GM12878 (cell line): Measurements from ENCODE around the gene NECTIN1. TPM values are rescaled to one million over a fixed set of nuclear protein-coding genes. Genes with fewer than 3 reads are reported as not detected.

Experiments used
- ATAC-seq: fragments of 200-7000 bp; cut with Tn5 transposase; 3 replicates; pipeline ENCODE4 v1.9.1; 2020; ENCODE audit warnings: mild to moderate bottlenecking, moderate library complexity
- BruUV-seq: library from RNA; stranded (reverse); fragments of 400-500 nt; replicated peaks from 2 replicates; lab custom pipeline; 2021; lab: Mats Ljungman, UMichigan
- CTCF ChIA-PET: fragments of 300-600 bp; sonication (Branson Sonifier 250); formaldehyde crosslinking; extraction: SDS; loops from one replicate; lab custom pipeline; 2021; ENCODE audit warnings: inconsistent platforms; lab: Yijun Ruan, JAX
- POLR2A ChIA-PET: fragments of 350-600 bp; formaldehyde crosslinking; extraction: SDS; loops from one replicate; lab custom pipeline; 2021; ENCODE audit warnings: inconsistent platforms; lab: Charles Lee
- RAD21 ChIA-PET: fragments of 300-600 bp; sonication (Branson Sonifier 250); formaldehyde crosslinking; loops from one replicate; lab custom pipeline; 2023; ENCODE audit warnings: antibody characterized with exemption; ENCODE audit not compliant: unreplicated experiment; lab: Charles Lee
- SMC1A ChIA-PET: fragments of 300-600 bp; sonication (Branson Sonifier 250); formaldehyde crosslinking; loops from one replicate; lab custom pipeline; 2023; ENCODE audit not compliant: unreplicated experiment, uncharacterized antibody; lab: Charles Lee
- DNase-seq: peaks from one replicate; pipeline ENCODE4 v3.0.0-alpha.2; 2011; ENCODE audit warnings: low read depth, low spot score
- FAIRE-seq: peaks from 3 replicates; lab custom pipeline; 2011; peaks lifted over from hg19 to GRCh38; lab: Jason Lieb, UNC
- H2AFZ ChIP-seq: 2 replicates; pipeline ENCODE4 v1.6.0; 2011; ENCODE audit warnings: low read depth, low read length, control low read depth; ENCODE audit not compliant: control insufficient read depth
- H3K27ac ChIP-seq: 2 replicates; pipeline ENCODE4 v1.5.1; 2011; ENCODE audit warnings: control low read depth; ENCODE audit not compliant: control insufficient read depth, insufficient read depth
- H3K27me3 ChIP-seq, 2 experiments: replicated peaks in 1 of 2; 2 replicates each; pipeline versions ENCODE4 v1.6.0 to v1.6.1; 2011; ENCODE audit warnings: low read length in 1 of 2; ENCODE audit not compliant: control insufficient read depth in 2 of 2, insufficient read depth in 2 of 2
- H3K36me3 ChIP-seq, 2 experiments: 2 replicates each; pipeline ENCODE4 v1.5.1; 2011; ENCODE audit warnings: low read length in 1 of 2; ENCODE audit not compliant: control insufficient read depth in 2 of 2, insufficient read depth in 2 of 2
- H3K4me1 ChIP-seq: 2 replicates; pipeline ENCODE4 v1.6.1; 2011; ENCODE audit warnings: mild to moderate bottlenecking, low read length, moderate library complexity, mixed read lengths; ENCODE audit not compliant: control insufficient read depth, insufficient read depth
- H3K4me2 ChIP-seq: 2 replicates; pipeline ENCODE4 v1.6.0; 2011; ENCODE audit warnings: control low read depth; ENCODE audit not compliant: control insufficient read depth, insufficient read depth
- H3K4me3 ChIP-seq: fragments of 200-600 bp; sonication (generic); 2 replicates; pipeline ENCODE4 v1.5.1; 2016
- H3K79me2 ChIP-seq: 2 replicates; pipeline ENCODE4 v1.6.0; 2011; ENCODE audit warnings: low read length; ENCODE audit not compliant: control insufficient read depth, insufficient read depth
- H3K9ac ChIP-seq: 2 replicates; pipeline ENCODE4 v1.8.0; 2011; ENCODE audit warnings: low read length, control low read depth, mixed read lengths; ENCODE audit not compliant: control insufficient read depth, insufficient read depth
- H3K9me3 ChIP-seq: replicated peaks from 3 replicates; pipeline ENCODE4 v1.5.1; 2011; ENCODE audit warnings: mild to moderate bottlenecking, low read length; ENCODE audit not compliant: control insufficient read depth, insufficient read depth
- H4K20me1 ChIP-seq: 2 replicates; pipeline ENCODE4 v1.6.0; 2011; ENCODE audit not compliant: control insufficient read depth, insufficient read depth
- CUX1 ChIP-seq: IDR thresholded peaks from 2 replicates; pipeline ENCODE4 v1.6.1; 2012; ENCODE audit warnings: improper control_type of control experiment, low read depth, low read length; ENCODE audit not compliant: insufficient replicate concordance
- JUNB ChIP-seq: IDR thresholded peaks from 2 replicates; pipeline ENCODE4 v1.6.1; 2016; ENCODE audit warnings: antibody characterized with exemption, mild to moderate bottlenecking
- MEF2B ChIP-seq: fragments of 450-650 bp; IDR thresholded peaks from 2 replicates; pipeline ENCODE4 v1.6.1; 2018; ENCODE audit warnings: mild to moderate bottlenecking, moderate library complexity; ENCODE audit not compliant: partially characterized antibody, poor library complexity, severe bottlenecking
- MXI1 ChIP-seq: fragments of 150-350 bp; IDR thresholded peaks from 2 replicates; pipeline ENCODE4 v1.6.1; 2011; ENCODE audit warnings: low read depth, mild to moderate bottlenecking, inconsistent platforms, low read length, improper control_type of control experiment
- NR2C2 ChIP-seq: IDR thresholded peaks from 2 replicates; pipeline ENCODE4 v1.6.1; 2011; ENCODE audit warnings: borderline replicate concordance, low read depth; ENCODE audit not compliant: control insufficient read depth, insufficient read length
- PRDM15 ChIP-seq: fragments of 450-650 bp; formaldehyde crosslinking; IDR thresholded peaks from 2 replicates; pipeline ENCODE4 v1.4.0; 2020; ENCODE audit warnings: mild to moderate bottlenecking, moderate library complexity
- ZBED1 ChIP-seq: IDR thresholded peaks from 2 replicates; pipeline ENCODE4 v1.6.1; 2016; ENCODE audit warnings: borderline replicate concordance
- WGBS: methylation state at CpG from one replicate; pipeline ENCODE4 v1.1.6; 2016; ENCODE audit warnings: low lambda C conversion rate; ENCODE audit not compliant: insufficient replicate concordance, insufficient coverage; ENCODE audit errors: missing lambda C conversion rate; 5-methylcytosine and 5-hydroxymethylcytosine counted together
- in situ Hi-C: fragments of 300-500 bp; cut with MboI; formaldehyde crosslinking; loops from 9 replicates; pipeline ENCODE4 v1.14.3; 2018; ENCODE audit warnings: mixed read lengths
- intact Hi-C: fragments of 100-400 bp; cut with micrococcal nuclease; formaldehyde crosslinking; loops from one replicate; pipeline ENCODE4 v1.14.2; 2022; ENCODE audit not compliant: unreplicated experiment
- polyA plus RNA-seq, 11 experiments: library from polyadenylated mRNA; depleted of rRNA in 4 of 11; unstranded in 6 of 11; stranded (reverse) in 5 of 11; fragments of >200 nt; fragmentation: Nextera tagmentation in 4 of 11; fragmentation: Illumina TruSeq in 1 of 11; extraction: Ambion mirVana in 4 of 11; extraction: Trizol in 1 of 11; gene quantifications; 1 replicate in 1 of 11; 2 replicates in 10 of 11; pipeline versions ENCODE4 v1.2.1 to v1.2.3, GENCODE V29; 2011 to 2016; ENCODE audit warnings: inconsistent platforms in 2 of 11, missing spikeins in 2 of 11, low read depth in 1 of 11
- total RNA-seq, 4 experiments: library from RNA; depleted of rRNA in 3 of 4; stranded (reverse); fragments of >200 nt in 3 of 4; fragmentation: Illumina TruSeq in 1 of 4; extraction: Trizol in 1 of 4; gene quantifications; 2 replicates each; pipeline versions ENCODE4 v1.2.1 to v1.2.3, GENCODE V29; 2013 to 2021

Gene NECTIN1
- total and polyA plus RNA-seq, 10 of the 15 experiments (the other 5 are each of a cell fraction or from before 2014, with no cell fraction given) = 0.97 to 9.2 (median 2.3) TPM

GRCh38 chr11:119726585-119727522 lies 2.1 kb downstream of the NECTIN1 start (continued):
- TF ChIP-seq PRDM15 (CRISPR knock-in tag) = no peak

- ATAC-seq (no peak), FAIRE-seq (no peak), DNase-seq (no peak)
- H3K4me2 ChIP-seq = peak overlapping the region; percentile 62; the same call in 1 of the 2 replicates
- RAD21 ChIA-PET = interaction anchor here (0.9 to 9.2 kb wide), 6 partner anchors 26 to 246 kb away, joined by 3 to 192 read pairs (median 6); no protein-coding TSS in a partner anchor
- H3K9ac ChIP-seq = no peak overlapping the region; the same call in 1 of the 2 replicates
- peaks cover 32% of the 10 kb centered on the region for H3K4me1 ChIP-seq
- WGBS = 26% methylated on average over 6 of the region's 6 CpGs
- peaks cover 15% of the 10 kb centered on the region for H3K79me2 ChIP-seq
- H3K4me3 ChIP-seq = peak overlapping the region; percentile 74; the same call in 1 of the 2 replicates
- no peaks in the 10 kb centered on the region for H4K20me1 ChIP-seq
- peaks cover 0 to 7% of the 10 kb centered on the region in 2 experiments; a peak in 2 of 4 replicates for H3K27me3 ChIP-seq
- in situ Hi-C loops = no loop called here
- SMC1A ChIA-PET = interaction anchor here (0.7 to 4.2 kb wide), 6 partner anchors 8 to 102 kb away, joined by 3 to 76 read pairs (median 6); no protein-coding TSS in a partner anchor
- H3K9me3 ChIP-seq = no peaks in the 10 kb centered on the region
- H3K36me3 ChIP-seq = no peaks in the 10 kb centered on the region; a peak in 1 of 4 replicates
- H2AFZ ChIP-seq = no peak overlapping the region
- intact Hi-C loops = loop anchor here (5.0 kb wide), 1 partner anchor 244 kb away; no protein-coding TSS in a partner anchor
- H3K27ac ChIP-seq = no peak overlapping the region
- CTCF ChIA-PET = interaction anchor here (0.9 to 10.3 kb wide), 9 partner anchors 14 to 81 kb away, joined by 3 to 214 read pairs (median 3); no protein-coding TSS in a partner anchor
- POLR2A ChIA-PET = interaction anchor here (0.6 to 7.3 kb wide), 5 partner anchors 17 to 51 kb away, joined by 3 to 74 read pairs (median 5); no protein-coding TSS in a partner anchor
- TSS peak; percentile 43 for BruUV-seq
- TF ChIP-seq CUX1 = no peak
- peak; percentile 53 for TF ChIP-seq MEF2B
- no peak for TF ChIP-seq JUNB
- TF ChIP-seq MXI1 = 0 out of 2 replicates have a peak, but pooled peaks have one; percentile 31
- no peak for TF ChIP-seq ZBED1
- TF ChIP-seq NR2C2 = no peak
These were observed 2.8 kb downstream of the NECTIN1 start for GRCh38 chr11:119726150-119726553.
